Right lobe of liver (tissue), 6 donors: ENCODE measurements around the gene ZFP36L1. TPM values are rescaled to one million over a fixed set of nuclear protein-coding genes. Genes with fewer than 3 reads are reported as not detected.

Source experiments
- ATAC-seq, 4 donors: fragments of 200-7000 bp; cut with Tn5 transposase; one replicate each; pipeline ENCODE4 v1.9.1; 2020; ENCODE audit warnings: mild to moderate bottlenecking in 4 of 4, moderate library complexity in 4 of 4
- DNase-seq, 3 donors: peaks; one replicate each; pipeline ENCODE4 v3.0.0-alpha.2; 2020
- H3K27ac ChIP-seq, 3 donors: fragments of 200-600 bp; one replicate each; pipeline ENCODE4 v1.8.0; 2022
- H3K27me3 ChIP-seq, 2 donors: fragments of 200-600 bp; one replicate each; pipeline ENCODE4 v1.8.0; 2022
- H3K36me3 ChIP-seq, 4 donors: fragments of 200-600 bp; sonication (generic) in 1 of 4; one replicate each; pipeline versions ENCODE4 v1.5.1 to v1.8.0; 2017 to 2022; ENCODE audit warnings: control low read depth in 1 of 4
- H3K4me1 ChIP-seq, 4 donors: fragments of 200-600 bp; sonication (generic) in 1 of 4; one replicate each; pipeline versions ENCODE4 v1.5.1 to v1.8.0; 2017 to 2022; ENCODE audit warnings: control low read depth in 1 of 4
- H3K4me3 ChIP-seq, 3 donors: fragments of 200-600 bp; one replicate each; pipeline ENCODE4 v1.8.0; 2022
- H3K9me3 ChIP-seq, 4 donors: fragments of 200-600 bp; sonication (generic) in 1 of 4; one replicate each; pipeline versions ENCODE4 v1.5.1 to v1.8.0; 2017 to 2022; ENCODE audit warnings: control low read depth in 1 of 4
- POLR2A ChIP-seq: fragments of 450-650 bp; IDR thresholded peaks from one replicate; pipeline ENCODE4 v1.6.1; 2017; ENCODE audit warnings: antibody characterized with exemption, mild to moderate bottlenecking
- WGBS: methylation state at CpG from one replicate; pipeline ENCODE4 v1.1.6; 2018; ENCODE audit warnings: low coverage, low lambda C conversion rate; ENCODE audit not compliant: insufficient coverage; ENCODE audit errors: missing lambda C conversion rate; 5-methylcytosine and 5-hydroxymethylcytosine counted together
- intact Hi-C, 2 donors: fragments of 100-400 bp; cut with DNase I; formaldehyde crosslinking; loops; one replicate each; pipeline versions ENCODE4 v1.11.2 to v1.14.1; 2022
- total RNA-seq, 6 experiments: library from RNA; depleted of rRNA in 2 of 6; stranded (reverse); fragments of >200 nt in 2 of 6; fragmentation: NEBNext Ultra II Directional in 3 of 6; extraction: Animal tissue kit (Norgen Biotek cat#: 25700) in 3 of 6; gene quantifications; one replicate each; pipeline versions ENCODE4 v1.1.0 to v1.2.4, GENCODE V29; 2016 to 2023
- TF ChIP-seq, protein P1 (sequence below), 4 donors: fragments of 200-600 bp in 3 of 4; fragments of 450-650 bp in 1 of 4; IDR thresholded peaks; one replicate each; pipeline versions ENCODE4 v1.5.1 to v1.8.0; 2016 to 2022; ENCODE audit warnings: antibody characterized with exemption in 4 of 4, mild to moderate bottlenecking in 2 of 4
- donor health status: DM: no; HTN: yes; CAD: no.
- donor health status: DM: no; HTN: no; CAD: no.
- donor health status: DM: no; HTN: no; CAD: no.
- donor health status: DM: no; HTN: yes; CAD: no.
- donor health status: DM: no; HTN: yes; CAD: no.

ZFP36L1 gene
- total RNA-seq, 6 experiments from 2014 or later, result 109 to 298 (median 218) TPM

DNA sequence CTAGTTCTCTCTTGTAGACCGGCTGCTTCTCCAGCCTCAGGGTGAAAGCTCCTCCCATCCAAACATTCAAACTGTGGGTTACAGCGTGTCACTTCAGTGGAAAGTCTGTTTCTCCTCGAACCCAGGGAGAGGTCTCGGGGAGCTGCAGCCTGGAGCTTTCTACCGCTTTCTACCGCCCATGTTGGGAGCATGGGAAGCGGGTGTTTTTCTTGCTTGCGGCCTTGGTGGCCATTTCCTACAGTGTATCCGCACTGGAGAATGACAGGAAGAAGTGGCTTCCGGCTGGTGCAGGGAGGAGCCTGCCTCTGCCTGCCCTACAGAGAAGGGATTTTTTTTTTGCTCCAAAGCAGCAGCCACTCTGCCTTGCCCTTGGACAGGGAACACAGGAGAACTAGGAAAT, 21.2 kb downstream of the ZFP36L1 start:
- WGBS, result 42% methylated on average over 4 of the region's 10 CpGs
- DNase-seq (peak in 1 of 3 donors; percentile 47), ATAC-seq (peak; percentile 59 to 76 (median 72))
- TF ChIP-seq, protein P1, sequence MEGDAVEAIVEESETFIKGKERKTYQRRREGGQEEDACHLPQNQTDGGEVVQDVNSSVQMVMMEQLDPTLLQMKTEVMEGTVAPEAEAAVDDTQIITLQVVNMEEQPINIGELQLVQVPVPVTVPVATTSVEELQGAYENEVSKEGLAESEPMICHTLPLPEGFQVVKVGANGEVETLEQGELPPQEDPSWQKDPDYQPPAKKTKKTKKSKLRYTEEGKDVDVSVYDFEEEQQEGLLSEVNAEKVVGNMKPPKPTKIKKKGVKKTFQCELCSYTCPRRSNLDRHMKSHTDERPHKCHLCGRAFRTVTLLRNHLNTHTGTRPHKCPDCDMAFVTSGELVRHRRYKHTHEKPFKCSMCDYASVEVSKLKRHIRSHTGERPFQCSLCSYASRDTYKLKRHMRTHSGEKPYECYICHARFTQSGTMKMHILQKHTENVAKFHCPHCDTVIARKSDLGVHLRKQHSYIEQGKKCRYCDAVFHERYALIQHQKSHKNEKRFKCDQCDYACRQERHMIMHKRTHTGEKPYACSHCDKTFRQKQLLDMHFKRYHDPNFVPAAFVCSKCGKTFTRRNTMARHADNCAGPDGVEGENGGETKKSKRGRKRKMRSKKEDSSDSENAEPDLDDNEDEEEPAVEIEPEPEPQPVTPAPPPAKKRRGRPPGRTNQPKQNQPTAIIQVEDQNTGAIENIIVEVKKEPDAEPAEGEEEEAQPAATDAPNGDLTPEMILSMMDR (IDR thresholded peaks at IDR 0.05), result no peak
- no peak for TF ChIP-seq POLR2A
- intact Hi-C loops, result loop anchor here in 1 of 2 donors (10.0 kb wide), 1 partner anchor 47 kb away; no protein-coding TSS in a partner anchor
- Histone ChIP-seq H3K4me3 (no peak overlapping the region), H3K9me3 (no peaks in the 10 kb centered on the region), H3K36me3 (no peaks in the 10 kb centered on the region), H3K27ac (peak overlapping the region; percentile 26 to 43 (median 40)), H3K27me3 (no peaks in the 10 kb centered on the region), H3K4me1 (no peaks in the 10 kb centered on the region)

DNA sequence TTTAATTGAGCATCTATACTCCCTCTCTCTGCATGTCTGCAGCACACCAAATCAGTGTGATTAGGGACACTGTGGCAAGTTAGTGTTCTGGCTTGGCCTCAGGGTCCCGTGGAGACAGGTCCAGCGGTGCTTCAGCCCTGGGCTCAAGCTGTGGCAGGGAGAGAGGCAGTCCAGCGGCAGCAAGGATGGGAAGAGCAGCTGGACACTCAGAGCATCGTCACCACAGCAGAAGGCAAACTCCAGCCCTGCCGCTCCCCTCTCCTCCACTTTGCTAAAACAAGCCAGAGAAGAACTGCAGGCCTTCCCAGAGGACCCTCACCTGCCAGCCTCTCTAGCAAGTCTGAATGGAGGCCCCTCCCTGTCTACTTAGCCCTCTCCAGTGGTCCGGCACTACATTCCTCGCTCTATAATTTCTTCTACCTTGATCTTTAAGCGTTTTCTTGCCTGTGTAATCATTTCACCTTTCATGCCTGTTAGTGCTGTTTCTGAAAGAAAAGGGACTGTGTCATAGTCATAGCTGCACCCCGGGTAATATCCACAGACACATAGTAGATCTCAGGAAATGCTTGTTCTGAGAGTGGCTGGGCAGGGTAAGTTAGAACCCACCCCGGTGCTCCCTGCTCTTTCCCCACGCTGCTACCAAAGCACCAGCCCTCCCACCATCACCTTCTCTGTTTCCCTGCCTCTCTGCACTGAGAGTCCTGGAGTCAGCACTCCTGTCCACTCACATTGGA, 22.1 kb downstream of the ZFP36L1 start:
- intact Hi-C loops, result loop anchor here in 1 of 2 donors (10.0 kb wide), 1 partner anchor 46 kb away; no protein-coding TSS in a partner anchor
- no peak for DNase-seq
- Histone ChIP-seq H3K36me3 (no peaks in the 10 kb centered on the region), H3K9me3 (no peaks in the 10 kb centered on the region), H3K4me1 (no peaks in the 10 kb centered on the region), H3K27me3 (no peaks in the 10 kb centered on the region), H3K27ac (peak overlapping the region in 1 of 3 donors; percentile 26), H3K4me3 (no peak overlapping the region)
- no peak for ATAC-seq
- 71% methylated on average over 6 of the region's 11 CpGs for WGBS
- no peak for TF ChIP-seq POLR2A

DNA sequence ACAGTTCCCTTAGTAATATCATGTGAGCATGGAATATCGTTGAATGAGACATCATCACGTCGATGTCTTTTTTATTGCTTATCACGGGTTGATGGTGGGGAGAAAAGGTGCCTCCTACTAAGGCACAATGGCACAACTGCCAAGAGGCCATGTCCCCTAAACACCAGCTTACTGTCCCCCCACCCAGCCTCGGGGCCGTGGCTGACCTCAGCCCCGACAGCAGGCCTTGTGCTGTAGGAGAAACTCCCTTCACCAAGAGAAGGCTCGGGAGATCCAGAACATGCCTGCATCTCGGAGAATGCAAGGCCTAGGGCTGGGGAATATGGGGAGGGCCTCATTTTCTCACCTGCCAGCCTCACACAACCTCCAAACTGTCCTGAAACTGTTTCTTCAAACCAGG, 22.8 kb downstream of the ZFP36L1 start:
- Histone ChIP-seq H3K36me3 (no peaks in the 10 kb centered on the region), H3K27ac (no peak overlapping the region), H3K4me3 (no peak overlapping the region), H3K4me1 (no peaks in the 10 kb centered on the region), H3K27me3 (no peaks in the 10 kb centered on the region), H3K9me3 (no peaks in the 10 kb centered on the region)
- intact Hi-C loops, result loop anchor here in 1 of 2 donors (10.0 kb wide), 1 partner anchor 45 kb away; no protein-coding TSS in a partner anchor
- no peak for TF ChIP-seq POLR2A
- TF ChIP-seq, protein P1 (IDR thresholded peaks at IDR 0.05), result no peak
- ATAC-seq (no peak), DNase-seq (no peak)
- WGBS, result 96% methylated on average over 7 of the region's 9 CpGs

DNA sequence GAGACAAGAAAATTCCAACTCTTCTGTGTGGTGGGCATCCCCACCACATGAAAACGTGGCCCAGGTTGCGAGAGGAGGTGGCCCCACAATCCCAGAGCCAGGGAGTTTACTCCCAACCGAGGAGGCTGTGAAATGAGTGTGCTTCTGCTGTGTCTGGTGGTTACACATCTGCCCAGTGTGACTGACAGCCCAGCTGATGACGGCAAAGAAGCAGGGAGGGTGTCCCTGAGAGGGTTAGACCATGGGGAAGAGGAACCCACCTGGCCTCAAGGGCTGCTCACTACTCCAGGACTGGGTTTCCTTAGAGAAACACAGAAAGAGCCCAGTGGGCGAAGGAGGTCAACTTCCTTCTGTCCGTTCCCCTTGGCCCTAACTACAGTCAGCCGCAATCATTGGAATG, 24.6 kb downstream of the ZFP36L1 start:
- WGBS, result 100% methylated on average over 1 of the region's 7 CpGs
- TF ChIP-seq POLR2A, result no peak
- TF ChIP-seq, protein P1 (IDR thresholded peaks at IDR 0.05), result no peak
- Histone ChIP-seq H3K4me3 (no peak overlapping the region), H3K36me3 (no peaks in the 10 kb centered on the region), H3K27me3 (no peaks in the 10 kb centered on the region), H3K4me1 (peaks cover 0 to 10% (median 4%) of the 10 kb centered on the region in 4 donors), H3K27ac (no peak overlapping the region), H3K9me3 (no peaks in the 10 kb centered on the region)
- intact Hi-C loops, result no loop called here
- no peak for ATAC-seq
- no peak for DNase-seq

DNA sequence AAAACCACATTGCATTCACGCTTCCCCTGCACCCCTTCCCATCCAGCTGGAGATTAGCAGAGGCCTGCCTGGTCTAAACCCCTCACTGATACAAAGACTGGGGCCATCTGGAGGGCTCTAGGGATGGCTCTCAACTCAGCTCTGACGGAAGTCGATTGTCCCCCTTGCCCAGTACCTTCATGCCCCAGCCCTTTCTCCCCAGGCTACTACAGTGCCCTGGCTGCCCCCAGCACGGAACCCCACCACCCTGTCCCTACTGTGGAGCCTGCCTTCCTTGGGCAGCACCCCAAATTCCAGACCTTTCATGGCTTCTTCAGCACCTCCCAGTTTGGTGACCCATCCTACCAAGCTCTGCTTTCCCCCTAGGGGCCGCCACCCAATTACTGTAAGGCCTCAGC, 25.6 kb downstream of the ZFP36L1 start:
- TF ChIP-seq POLR2A, result no peak
- TF ChIP-seq, protein P1 (IDR thresholded peaks at IDR 0.05), result no peak
- intact Hi-C loops, result no loop called here
- no peak for ATAC-seq
- peaks cover 0 to 19% (median 7%) of the 10 kb centered on the region in 4 donors for H3K4me1 ChIP-seq
- 93% methylated on average over 4 of the region's 5 CpGs for WGBS
- no peak for DNase-seq
- H3K9me3 ChIP-seq, result no peaks in the 10 kb centered on the region
- no peak overlapping the region for H3K4me3 ChIP-seq
- no peak overlapping the region for H3K27ac ChIP-seq
- H3K27me3 ChIP-seq, result no peaks in the 10 kb centered on the region
- H3K36me3 ChIP-seq, result no peaks in the 10 kb centered on the region
